GM12892 (cell line): ENCODE data around the gene PGBD5.

Experiments
- DNase-seq: peaks from one replicate; pipeline ENCODE4 v3.0.0; 2011; ENCODE audit not compliant: insufficient read length
- FAIRE-seq: peaks from 2 replicates; lab custom pipeline; 2011; peaks lifted over from hg19 to GRCh38; lab: Jason Lieb, UNC
- POLR2A ChIP-seq: IDR thresholded peaks from 2 replicates; pipeline ENCODE4 v1.6.1; 2011; ENCODE audit warnings: low read depth, low read length, control low read depth
- POLR2AphosphoS5 ChIP-seq: IDR thresholded peaks from 2 replicates; pipeline ENCODE4 v1.6.1; 2011; ENCODE audit warnings: low read depth, low read length, control low read depth
- TAF1 ChIP-seq: IDR thresholded peaks from 2 replicates; pipeline ENCODE4 v1.6.1; 2011; ENCODE audit warnings: low read depth, mild to moderate bottlenecking, control low read depth, low read length, borderline replicate concordance

The PGBD5 gene

DNA sequence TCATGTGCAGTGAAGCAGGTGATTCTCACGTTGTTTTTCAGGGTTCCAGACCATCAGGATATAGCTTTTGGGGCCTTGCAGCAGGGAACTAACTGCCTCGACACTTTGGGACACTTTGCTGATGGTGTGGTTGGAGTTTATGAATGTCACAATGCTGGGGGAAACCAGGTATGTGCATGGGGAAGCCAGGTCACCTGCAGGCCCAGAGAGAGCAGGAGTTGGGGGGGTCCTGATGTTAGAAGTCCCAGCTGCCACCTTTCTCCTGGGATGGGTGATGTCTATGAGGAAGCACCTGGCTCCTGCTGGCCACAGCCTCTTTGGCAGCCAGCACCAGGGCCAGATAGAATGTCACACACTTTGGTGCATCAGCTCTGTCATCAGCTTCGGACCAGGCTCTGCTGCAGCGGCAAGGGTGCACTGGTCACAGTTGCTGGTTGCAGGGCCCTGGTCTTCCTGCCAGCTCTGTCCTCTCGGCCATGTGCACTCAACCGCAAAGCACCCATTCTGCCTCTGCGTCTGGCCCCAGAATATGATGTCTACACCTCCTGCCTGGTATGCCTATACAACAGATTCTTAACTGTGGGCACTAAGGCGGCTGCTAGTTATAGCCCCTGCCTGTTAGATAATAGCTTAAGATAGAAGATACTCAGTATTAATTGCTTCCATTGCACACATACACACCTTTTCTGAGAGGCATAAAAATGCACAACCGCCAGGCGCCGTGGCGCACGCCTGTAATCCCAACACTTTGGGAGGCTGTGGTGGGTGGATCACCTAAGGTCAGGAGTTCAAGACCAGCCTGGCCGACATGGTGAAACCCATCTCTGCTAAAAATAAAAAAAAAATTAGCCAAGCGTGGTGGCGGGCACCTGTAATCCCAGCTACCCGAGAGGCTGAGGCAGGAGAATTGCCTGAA is 160.7 kb downstream of the PGBD5 start:
- TF ChIP-seq TAF1 (no peak), POLR2AphosphoS5 (no peak), POLR2A (no peak)
- FAIRE-seq = no peak
- DNase-seq = no peak
